Renal pelvis (tissue), 12 donors: ENCODE data around the gene CBR1. TPM values are rescaled to one million over a fixed set of nuclear protein-coding genes. Genes with fewer than 3 reads are reported as not detected.
A peak's percentile ranks its signal among the peaks of the same experiment; 100 is the strongest.

Experiments
- DNase-seq: peaks from one replicate; pipeline ENCODE4 v3.0.0-alpha.2; 2013
- long read RNA-seq, 16 experiments: transcript quantifications; one replicate each; lab custom pipeline, GENCODE V29; 2026
- polyA plus RNA-seq, 3 donors: library from polyadenylated mRNA; unstranded; fragments of 120-200 nt; gene quantifications; one replicate each; pipeline ENCODE4 v1.2.1, GENCODE V29; 2013; ENCODE audit not compliant: insufficient read length in 3 of 3

Gene CBR1
- polyA plus RNA-seq, result 10 to 100 TPM; 45.7 to 75.5 (median 70.4) TPM
- long read RNA-seq, donor 1, transcript CBR1-201 (3 exons, 1,293 nt), result major isoform, 79 of 102 reads
- long read RNA-seq, donor 1, partial matches to known transcripts, result 23 of 102 reads
- long read RNA-seq, donor 1, other reads (novel, unspliced or antisense), result 0 of 102 reads
- long read RNA-seq, donor 2, transcript CBR1-201 (3 exons, 1,293 nt), result major isoform, 60 of 81 reads
- long read RNA-seq, donor 2, partial matches to known transcripts, result 19 of 81 reads
- long read RNA-seq, donor 2, other reads (novel, unspliced or antisense), result 0 of 81 reads
- long read RNA-seq, donor 3, transcript CBR1-201 (3 exons, 1,293 nt), result major isoform, 58 of 72 reads
- long read RNA-seq, donor 3, partial matches to known transcripts, result 13 of 72 reads
- long read RNA-seq, donor 3, other reads (novel, unspliced or antisense), result 0 of 72 reads
- long read RNA-seq, donor 4, transcript CBR1-201 (3 exons, 1,293 nt), result major isoform, 82 of 112 reads
- long read RNA-seq, donor 4, partial matches to known transcripts, result 30 of 112 reads
- long read RNA-seq, donor 4, other reads (novel, unspliced or antisense), result 0 of 112 reads
- long read RNA-seq, donor 5, transcript CBR1-201 (3 exons, 1,293 nt), result major isoform, 47 of 54 reads
- long read RNA-seq, donor 5, partial matches to known transcripts, result 7 of 54 reads
- long read RNA-seq, donor 5, other reads (novel, unspliced or antisense), result 0 of 54 reads
- long read RNA-seq, donor 6, transcript CBR1-201 (3 exons, 1,293 nt), result major isoform, 41 of 41 reads
- long read RNA-seq, donor 6, partial matches to known transcripts, result 0 of 41 reads
- long read RNA-seq, donor 6, other reads (novel, unspliced or antisense), result 0 of 41 reads
- long read RNA-seq, donor 7, transcript CBR1-203 (2 exons, 1,024 nt), result minor isoform, 5 of 117 reads
- long read RNA-seq, donor 7, transcript CBR1-201 (3 exons, 1,293 nt), result major isoform, 74 of 117 reads
- long read RNA-seq, donor 7, partial matches to known transcripts, result 38 of 117 reads
- long read RNA-seq, donor 7, other reads (novel, unspliced or antisense), result 0 of 117 reads
- long read RNA-seq, donor 8, transcript CBR1-201 (3 exons, 1,293 nt), result major isoform, 7 of 12 reads
- long read RNA-seq, donor 8, partial matches to known transcripts, result 5 of 12 reads
- long read RNA-seq, donor 8, other reads (novel, unspliced or antisense), result 0 of 12 reads
- long read RNA-seq, donor 9, transcript CBR1-201 (3 exons, 1,293 nt), result major isoform, 77 of 94 reads
- long read RNA-seq, donor 9, partial matches to known transcripts, result 15 of 94 reads
- long read RNA-seq, donor 9, other reads (novel, unspliced or antisense), result 0 of 94 reads
- long read RNA-seq, donor 10, transcript CBR1-201 (3 exons, 1,293 nt), result major isoform, 50 of 60 reads
- long read RNA-seq, donor 10, partial matches to known transcripts, result 7 of 60 reads
- long read RNA-seq, donor 10, other reads (novel, unspliced or antisense), result 0 of 60 reads
- long read RNA-seq, donor 11, transcript CBR1-201 (3 exons, 1,293 nt), result major isoform, 28 of 39 reads
- long read RNA-seq, donor 11, partial matches to known transcripts, result 9 of 39 reads
- long read RNA-seq, donor 11, other reads (novel, unspliced or antisense), result 0 of 39 reads
- long read RNA-seq, donor 12, transcript CBR1-201 (3 exons, 1,293 nt), result major isoform, 62 of 79 reads
- long read RNA-seq, donor 12, partial matches to known transcripts, result 15 of 79 reads
- long read RNA-seq, donor 12, other reads (novel, unspliced or antisense), result 0 of 79 reads
- long read RNA-seq, donor 13, transcript CBR1-201 (3 exons, 1,293 nt), result major isoform, 22 of 35 reads
- long read RNA-seq, donor 13, partial matches to known transcripts, result 13 of 35 reads
- long read RNA-seq, donor 13, other reads (novel, unspliced or antisense), result 0 of 35 reads
- long read RNA-seq, donor 14, transcript CBR1-201 (3 exons, 1,293 nt), result major isoform, 77 of 110 reads
- long read RNA-seq, donor 14, partial matches to known transcripts, result 31 of 110 reads
- long read RNA-seq, donor 14, other reads (novel, unspliced or antisense), result 0 of 110 reads
- long read RNA-seq, donor 15, transcript CBR1-201 (3 exons, 1,293 nt), result major isoform, 75 of 89 reads
- long read RNA-seq, donor 15, partial matches to known transcripts, result 13 of 89 reads
- long read RNA-seq, donor 15, other reads (novel, unspliced or antisense), result 0 of 89 reads
- long read RNA-seq, donor 16, transcript CBR1-201 (3 exons, 1,293 nt), result major isoform, 69 of 87 reads
- long read RNA-seq, donor 16, partial matches to known transcripts, result 15 of 87 reads
- long read RNA-seq, donor 16, other reads (novel, unspliced or antisense), result 0 of 87 reads

- DNase-seq, result peak; percentile 76
Measured at GRCh38 chr21:36069713-36070583, at the start of gene CBR1. Gene CBR1, plus strand, starts transcription at chr21:36070024. Its CDS starts 92 bp downstream, at chr21:36070116.

DNA sequence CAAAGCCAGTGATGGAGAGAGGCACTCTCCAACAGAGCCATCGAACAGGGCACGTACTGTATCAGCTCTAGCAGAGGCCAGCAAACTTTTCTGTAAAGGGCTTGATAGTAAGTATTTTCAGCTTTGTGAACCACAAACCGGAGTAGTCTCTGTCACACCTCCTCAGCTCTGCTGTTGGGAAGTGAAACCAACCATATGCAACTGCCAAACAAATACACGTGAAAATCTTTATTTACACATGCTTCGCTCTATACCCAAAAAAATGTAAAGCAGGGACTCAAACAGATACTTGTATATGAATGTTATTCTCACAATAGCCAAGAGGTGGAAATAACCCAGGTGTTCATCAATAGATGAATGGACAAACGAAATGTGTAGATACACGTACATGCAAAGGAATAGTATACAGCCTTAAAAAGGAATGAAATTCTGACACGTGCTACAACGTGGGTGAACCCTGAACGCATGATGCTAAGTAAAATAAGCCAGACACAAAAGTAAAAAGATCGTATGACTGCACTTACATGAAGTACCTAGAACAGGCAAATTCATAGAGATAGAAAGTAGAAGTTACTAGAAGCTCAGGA is 48.5 kb upstream of the CBR1 start:
- no peak for DNase-seq

- DNase-seq, result no peak
Measured at GRCh38 chr21:36022427-36023091, 47.3 kb upstream of the CBR1 start.

DNA sequence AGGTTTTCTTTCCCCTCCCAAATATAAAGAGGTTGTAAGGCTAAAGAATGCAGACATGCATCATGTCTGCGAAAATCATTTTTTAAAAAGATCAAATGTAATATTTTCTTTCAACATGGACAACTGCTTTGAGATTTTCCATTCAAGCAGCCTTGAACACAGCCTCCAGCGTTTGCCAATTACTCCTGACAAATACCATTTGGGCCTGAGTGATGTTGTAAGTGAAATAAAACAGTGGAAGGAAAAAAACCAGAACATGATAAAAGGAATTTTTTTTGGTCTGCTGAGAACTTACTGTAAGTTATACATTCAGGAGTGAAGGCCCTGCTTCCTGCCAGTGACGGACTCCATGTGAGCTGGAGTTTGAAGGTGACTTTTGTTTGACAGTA is 46.7 kb upstream of the CBR1 start:
- DNase-seq, result peak; percentile 68

DNA sequence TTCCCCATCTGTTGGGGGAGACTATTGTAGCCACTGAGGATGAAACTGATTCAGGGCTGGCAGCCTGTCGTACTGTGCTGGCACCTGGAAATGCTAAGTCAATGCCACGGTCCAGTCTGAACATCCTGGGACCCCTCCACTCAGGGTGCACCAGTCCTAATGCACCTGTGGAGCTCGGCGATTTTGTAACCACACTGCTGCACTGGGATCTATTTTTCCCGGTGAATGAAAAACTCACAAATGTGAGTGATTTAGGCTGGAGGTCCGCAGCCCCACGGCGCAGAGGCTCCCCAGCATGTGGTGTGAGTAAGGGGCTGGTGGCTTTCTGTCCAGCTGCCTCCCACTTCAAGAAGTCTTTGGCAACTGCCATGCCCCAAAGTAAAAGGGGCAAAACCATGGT is 45.0 kb upstream of the CBR1 start:
- DNase-seq, result no peak

DNA sequence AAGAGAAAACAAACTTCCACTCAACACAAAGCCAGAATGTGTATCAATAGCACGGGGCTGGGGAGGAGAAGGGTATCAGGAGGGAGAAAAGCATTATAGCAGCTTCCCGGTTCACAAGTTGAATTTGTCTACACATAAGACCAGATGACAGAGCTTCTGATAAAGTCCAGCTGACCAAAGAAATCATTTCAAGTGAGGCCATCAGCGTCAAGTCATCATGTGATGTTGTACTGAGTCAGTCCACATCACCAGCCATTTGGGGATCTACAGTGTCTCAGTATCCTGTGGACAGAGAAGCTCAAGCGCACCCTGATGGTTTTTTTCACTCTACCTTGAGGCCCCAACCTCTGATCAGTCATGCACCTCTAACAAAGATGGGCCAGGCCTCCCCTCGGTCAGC is 42.5 kb upstream of the CBR1 start:
- no peak for DNase-seq

DNA sequence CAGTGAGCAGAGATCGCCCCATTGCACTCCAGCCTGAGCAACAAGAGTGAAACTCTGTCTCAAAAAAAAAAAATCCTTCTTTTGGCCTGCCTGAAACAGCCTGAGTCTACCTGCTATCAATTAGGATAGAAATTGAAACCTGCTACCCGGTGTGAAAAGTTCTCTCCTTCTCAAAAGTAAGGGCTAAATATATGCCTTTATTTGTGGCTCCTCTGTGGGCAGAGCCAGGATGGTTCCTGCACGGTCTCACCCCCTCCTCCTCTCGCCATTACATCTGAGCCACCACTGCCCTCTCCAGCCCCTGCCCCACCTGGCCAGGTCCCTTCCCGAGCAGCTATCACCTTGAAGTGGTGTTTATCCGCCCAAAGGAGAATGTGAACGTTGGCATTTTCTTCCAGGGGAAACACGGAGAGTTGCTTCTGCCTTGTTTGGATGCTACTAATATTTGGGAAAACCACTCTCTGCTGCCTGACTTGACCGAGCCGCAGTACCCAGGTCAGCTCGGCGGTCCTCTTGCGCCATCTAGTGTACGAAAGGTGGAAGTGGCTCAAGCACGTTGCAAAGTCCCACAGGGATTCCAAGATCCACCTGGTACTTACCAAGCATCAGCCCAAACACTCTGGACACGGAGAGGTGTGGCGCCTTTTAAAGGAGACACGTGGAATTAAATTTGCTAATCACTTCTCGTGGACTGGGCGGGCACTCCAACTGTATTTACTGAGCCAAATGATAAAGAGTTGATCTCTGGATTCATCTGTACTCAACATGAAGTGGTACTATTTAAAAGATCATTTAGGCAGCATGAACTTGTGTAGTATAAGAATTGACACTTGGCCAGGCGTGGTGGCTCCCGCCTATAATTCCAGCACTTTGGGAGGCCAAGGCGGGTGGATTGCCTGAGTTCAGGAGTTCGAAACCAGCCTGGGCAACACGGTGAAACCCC is 41.4 kb upstream of the CBR1 start:
- DNase-seq, result peak; percentile 77

- DNase-seq, result no peak
Measured at GRCh38 chr21:36029309-36029708, 40.5 kb upstream of the CBR1 start.

DNA sequence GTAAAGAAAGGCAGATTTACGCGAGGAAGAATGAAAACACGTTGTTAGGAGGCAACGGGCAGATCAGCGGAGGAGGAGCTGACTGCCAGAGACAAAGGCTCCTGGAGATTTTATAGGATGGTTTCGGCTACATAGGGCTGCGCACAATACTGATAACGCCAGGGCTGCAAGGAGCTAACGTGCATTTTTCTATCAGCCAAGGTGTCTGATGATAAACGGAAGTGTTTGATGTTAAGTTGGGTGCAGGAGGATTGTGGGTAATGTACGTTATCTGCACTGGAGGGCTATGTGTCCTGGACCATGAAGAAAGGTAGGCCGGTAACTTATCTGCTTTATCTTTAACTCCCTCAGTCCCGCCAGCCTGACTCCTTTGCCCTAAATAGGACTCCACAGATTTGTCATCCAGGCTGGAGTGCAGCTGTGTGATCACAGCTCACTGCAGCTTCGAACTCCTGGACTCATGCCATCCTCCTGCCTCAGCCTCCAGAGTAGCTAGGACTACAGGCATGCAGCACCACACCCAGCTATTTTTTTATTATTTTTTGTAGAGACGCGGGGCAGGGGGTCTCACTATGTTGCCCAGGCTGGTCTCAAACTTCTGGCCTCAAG is 39.1 kb upstream of the CBR1 start:
- DNase-seq, result no peak

- DNase-seq, result no peak
Measured at GRCh38 chr21:36032647-36033406, 37.0 kb upstream of the CBR1 start.

DNA sequence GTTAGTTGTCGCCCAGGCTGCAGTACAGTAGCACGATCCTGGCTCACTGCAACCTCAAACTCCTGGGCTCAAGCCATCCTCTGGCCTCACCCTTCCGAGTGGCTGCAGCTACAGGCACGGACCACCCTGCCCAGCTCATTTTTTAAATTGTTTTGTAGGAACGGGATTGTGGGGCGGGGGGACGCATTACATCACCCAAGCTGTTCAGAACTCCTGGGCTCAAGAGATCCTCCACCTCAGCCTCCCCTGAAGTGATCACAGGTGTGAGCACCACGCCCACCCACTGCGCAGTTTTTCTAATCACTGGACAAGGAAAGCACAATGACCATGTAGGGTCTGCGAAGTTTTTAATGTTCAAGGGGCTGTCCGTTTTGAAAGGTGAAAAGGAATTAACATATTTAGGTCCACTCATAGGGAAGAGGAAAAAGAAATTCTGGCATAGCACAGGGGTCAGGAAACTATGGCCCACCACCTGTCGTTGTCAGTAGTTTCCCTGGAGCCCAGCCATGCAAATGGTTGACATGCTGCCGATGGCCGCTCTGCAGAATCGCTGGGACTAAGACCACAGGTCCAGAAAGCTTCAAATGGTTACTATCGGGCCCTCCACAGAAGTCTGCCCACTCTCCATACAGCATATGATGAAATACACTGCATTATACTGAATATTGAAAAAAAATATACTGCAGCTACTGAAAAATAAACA is 35.5 kb upstream of the CBR1 start:
- DNase-seq, result no peak

GRCh38 chr21:36035381-36035791 is 34.4 kb upstream of the CBR1 start:
- no peak for DNase-seq

GRCh38 chr21:36038701-36039497 is 30.9 kb upstream of the CBR1 start:
- DNase-seq, result no peak

DNA sequence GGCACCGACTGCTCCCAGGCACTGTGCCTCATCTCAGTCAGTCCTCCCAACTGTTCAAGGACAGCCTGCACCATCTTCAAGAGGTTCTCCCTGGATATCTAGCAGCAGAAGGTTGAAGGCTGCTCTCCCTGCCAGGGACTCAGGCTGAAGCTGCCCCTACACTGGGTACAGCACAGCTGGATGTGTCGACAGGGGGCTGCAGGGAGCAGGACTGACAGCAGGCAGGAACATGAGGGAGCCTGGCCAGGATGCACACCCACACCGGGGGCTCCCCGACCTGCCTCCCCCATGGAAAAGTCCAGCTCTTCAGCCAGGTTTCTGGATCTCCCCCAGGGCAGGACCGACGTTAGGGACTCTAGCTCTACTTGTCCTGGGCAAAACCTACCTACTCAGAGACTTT is 30.0 kb upstream of the CBR1 start:
- no peak for DNase-seq
